SK-N-SH (cell line): ENCODE results near the gene ACAP2. TPM values are rescaled to one million over a fixed set of nuclear protein-coding genes. Genes with fewer than 3 reads are reported as not detected.
A peak's percentile ranks its signal among the peaks of the same experiment; 100 is the strongest.

Source experiments
- CTCF ChIA-PET: fragments of 300-600, 350-600 bp; formaldehyde crosslinking; extraction: SDS; loops from one replicate; lab custom pipeline; 2021; lab: Yijun Ruan, JAX
- POLR2A ChIA-PET: fragments of 350-600 bp; sonication (Branson Sonifier 250); formaldehyde crosslinking; extraction: SDS; loops from one replicate; lab custom pipeline; 2020; ENCODE audit warnings: antibody characterized with exemption, inconsistent platforms; lab: Yijun Ruan, JAX
- DNase-seq: peaks from one replicate; pipeline ENCODE4 v3.0.0; 2012
- H2AFZ ChIP-seq: fragments of 200-600 bp; sonication (generic); 2 replicates; pipeline ENCODE4 v1.8.1; 2016; ENCODE audit warnings: antibody characterized with exemption, mild to moderate bottlenecking, low read depth
- H3F3A ChIP-seq: fragments of 200-600 bp; sonication (generic); replicated peaks from 2 replicates; pipeline ENCODE3; 2016; ENCODE audit warnings: antibody characterized with exemption, mild to moderate bottlenecking; ENCODE audit not compliant: insufficient read depth
- H3K27ac ChIP-seq, 2 experiments: fragments of 200-500 bp in 1 of 2; fragments of 200-600 bp in 1 of 2; sonication (Bioruptor generic) in 1 of 2; sonication (generic), shearing (Covaris generic) in 1 of 2; 2 replicates each; pipeline versions ENCODE4 v1.5.1 to v1.6.1; 2014 to 2016; ENCODE audit warnings: low read depth in 2 of 2, inconsistent platforms in 1 of 2, low read length in 1 of 2, mild to moderate bottlenecking in 1 of 2, mixed read lengths in 1 of 2
- H3K27me3 ChIP-seq: fragments of 200-600 bp; sonication (generic), shearing (Covaris generic); 2 replicates; pipeline ENCODE4 v1.6.1; 2016; ENCODE audit warnings: mixed run types; ENCODE audit not compliant: insufficient read depth
- H3K36me3 ChIP-seq, 2 experiments: fragments of 200-500 bp in 1 of 2; fragments of 200-600 bp in 1 of 2; sonication (Bioruptor generic) in 1 of 2; sonication (generic) in 1 of 2; replicated peaks in 1 of 2; 2 replicates each; pipeline versions ENCODE3 to v1.5.1; 2014 to 2016; ENCODE audit warnings: low read length in 1 of 2, mild to moderate bottlenecking in 1 of 2; ENCODE audit not compliant: insufficient read depth in 2 of 2, control insufficient read depth in 1 of 2
- H3K4me1 ChIP-seq, 2 experiments: fragments of 200-500 bp in 1 of 2; fragments of 200-600 bp in 1 of 2; sonication (Bioruptor generic) in 1 of 2; sonication (generic), shearing (Covaris generic) in 1 of 2; 2 replicates each; pipeline versions ENCODE4 v1.5.1 to v1.6.1; 2014 to 2016; ENCODE audit warnings: low read depth in 1 of 2, low read length in 1 of 2, mixed run types in 1 of 2; ENCODE audit not compliant: insufficient read depth in 2 of 2, control insufficient read depth in 1 of 2
- H3K4me2 ChIP-seq: fragments of 200-600 bp; sonication (generic), shearing (Covaris generic); 2 replicates; pipeline ENCODE4 v1.6.1; 2017; ENCODE audit warnings: mixed run types
- H3K4me3 ChIP-seq, 2 experiments: fragments of 200-500 bp in 1 of 2; fragments of 200-600 bp in 1 of 2; sonication (Bioruptor generic) in 1 of 2; sonication (generic), shearing (Covaris generic) in 1 of 2; 2 replicates each; pipeline versions ENCODE4 v1.5.1 to v1.8.1; 2014 to 2016; ENCODE audit warnings: low read depth in 2 of 2, inconsistent platforms in 1 of 2, low read length in 1 of 2, mild to moderate bottlenecking in 1 of 2, mixed read lengths in 1 of 2, moderate library complexity in 1 of 2
- H3K79me2 ChIP-seq: fragments of 200-600 bp; sonication (generic); 2 replicates; pipeline ENCODE4 v1.8.1; 2017; ENCODE audit warnings: mild to moderate bottlenecking; ENCODE audit not compliant: insufficient read depth
- H3K9ac ChIP-seq: fragments of 200-600 bp; sonication (generic); 2 replicates; pipeline ENCODE4 v1.6.1; 2017; ENCODE audit warnings: mixed run types
- H3K9me2 ChIP-seq: fragments of 200-600 bp; sonication (generic); 2 replicates; pipeline ENCODE4 v1.6.1; 2017; ENCODE audit warnings: mixed run types
- H3K9me3 ChIP-seq: fragments of 200-600 bp; sonication (generic); 2 replicates; pipeline ENCODE4 v1.6.1; 2017; ENCODE audit warnings: mixed run types, mild to moderate bottlenecking, moderate library complexity
- H4K20me1 ChIP-seq: fragments of 200-600 bp; sonication (generic); 2 replicates; pipeline ENCODE4 v1.6.1; 2017; ENCODE audit warnings: mild to moderate bottlenecking, mixed run types; ENCODE audit not compliant: insufficient read depth
- ELF1 ChIP-seq: IDR thresholded peaks from 2 replicates; pipeline ENCODE4 v1.4.0; 2012
- FOXM1 ChIP-seq: IDR thresholded peaks from 2 replicates; pipeline ENCODE4 v1.4.0; 2012; ENCODE audit warnings: low read depth, mild to moderate bottlenecking
- GABPA ChIP-seq: IDR thresholded peaks from 2 replicates; pipeline ENCODE4 v1.4.0; 2012; ENCODE audit warnings: low read depth, mild to moderate bottlenecking
- GATA2 ChIP-seq: sonication (generic); formaldehyde crosslinking; IDR thresholded peaks from 2 replicates; pipeline ENCODE4 v1.5.0; 2020; ENCODE audit warnings: mild to moderate bottlenecking, missing genetic modification reagents
- JUND ChIP-seq: IDR thresholded peaks from 2 replicates; pipeline ENCODE4 v1.4.0; 2012
- POLR2AphosphoS5 ChIP-seq: IDR thresholded peaks from 2 replicates; pipeline ENCODE4 v1.6.1; 2012; ENCODE audit warnings: low read depth, low read length
- RCOR1 ChIP-seq: fragments of 150-350 bp; IDR thresholded peaks from 2 replicates; pipeline ENCODE4 v1.6.1; 2017; ENCODE audit warnings: antibody characterized with exemption, low read length
- RFX5 ChIP-seq: IDR thresholded peaks from 2 replicates; pipeline ENCODE4 v1.6.1; 2012; ENCODE audit warnings: mild to moderate bottlenecking, improper control_type of control experiment, low read length
- RXRA ChIP-seq: IDR thresholded peaks from 2 replicates; pipeline ENCODE4 v1.4.0; 2012; ENCODE audit warnings: low read depth, mild to moderate bottlenecking, borderline replicate concordance
- SMC3 ChIP-seq: IDR thresholded peaks from 2 replicates; pipeline ENCODE4 v1.6.1; 2012; ENCODE audit warnings: low read depth, low read length, improper control_type of control experiment
- YY1 ChIP-seq: IDR thresholded peaks from 2 replicates; pipeline ENCODE4 v1.4.0; 2012; ENCODE audit warnings: low read depth, mild to moderate bottlenecking
- WGBS: methylation state at CpG from one replicate; pipeline ENCODE4 v1.1.6; 2017; ENCODE audit warnings: low lambda C conversion rate; 5-methylcytosine and 5-hydroxymethylcytosine counted together
- polyA plus RNA-seq, 3 experiments: library from polyadenylated mRNA; depleted of rRNA; stranded (reverse); fragments of >200 nt; gene quantifications; 2 replicates each; pipeline ENCODE4 v1.2.3, GENCODE V29; 2012
- TF ChIP-seq, protein P1 (sequence below): IDR thresholded peaks from 2 replicates; pipeline ENCODE4 v1.4.0; 2012; ENCODE audit warnings: low read depth, borderline replicate concordance
- TF ChIP-seq, protein P2 (sequence below): IDR thresholded peaks from 2 replicates; pipeline ENCODE4 v1.4.0; 2012; ENCODE audit warnings: low read depth, borderline replicate concordance
- TF ChIP-seq, protein P3 (sequence below): IDR thresholded peaks from 2 replicates; pipeline ENCODE4; 2012
- TF ChIP-seq, protein P4 (sequence below): IDR thresholded peaks from 2 replicates; pipeline ENCODE4 v1.6.1; 2012; ENCODE audit warnings: mild to moderate bottlenecking, low read depth, low read length, moderate library complexity
- TF ChIP-seq, protein P5 (sequence below): fragments of 150-350 bp; IDR thresholded peaks from 2 replicates; pipeline ENCODE4 v1.6.1; 2017; ENCODE audit warnings: antibody characterized with exemption, low read length, low read depth, borderline replicate concordance
- TF ChIP-seq, protein P6 (sequence below): fragments of 200-600 bp; sonication (generic); IDR thresholded peaks from 2 replicates; pipeline ENCODE4 v1.6.1; 2017; ENCODE audit warnings: antibody characterized with exemption, mild to moderate bottlenecking, moderate library complexity

ACAP2 gene
- polyA plus RNA-seq, 1 of the 3 experiments (the other 2 are of a cell fraction): 6.8 TPM

DNA sequence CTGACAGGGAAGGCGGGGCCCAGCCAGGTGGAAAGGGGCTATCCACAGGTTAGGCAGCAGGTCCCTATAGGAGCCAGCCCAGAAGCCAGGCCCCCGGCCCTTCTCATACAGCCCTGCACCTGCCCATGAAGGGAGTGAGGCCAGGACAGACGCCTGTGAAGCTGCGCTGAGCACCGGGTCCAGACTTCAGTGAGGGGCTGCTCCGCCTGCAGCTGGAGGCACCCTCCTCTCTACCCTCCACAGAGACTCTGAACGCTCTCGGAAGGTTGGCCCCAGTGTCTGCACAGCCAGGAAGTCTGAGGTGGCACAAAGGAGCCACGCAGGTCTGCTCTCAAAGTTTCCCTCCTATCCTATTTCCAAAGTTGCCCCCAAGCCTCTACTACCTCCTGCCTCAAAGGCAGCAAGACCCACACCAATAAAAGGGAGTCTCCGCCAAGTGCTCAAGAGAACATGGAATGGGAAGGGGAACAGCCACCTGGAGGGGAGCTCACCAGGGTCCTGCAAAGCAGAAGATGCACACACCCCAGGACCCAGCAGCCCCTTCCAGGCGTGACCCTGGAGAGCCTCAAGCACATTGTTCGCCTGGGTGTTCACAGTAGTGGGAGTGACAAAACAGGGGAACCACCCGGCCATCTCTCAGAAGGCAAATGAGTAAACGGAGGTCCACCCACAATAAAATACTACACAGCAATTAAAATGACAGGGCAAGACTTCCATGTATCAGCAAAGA, 191.3 kb downstream of the ACAP2 start:
- Histone ChIP-seq H3K4me2 (no peak overlapping the region), H3K4me3 (no peak overlapping the region), H3K79me2 (peaks cover 60% of the 10 kb centered on the region), H3K27me3 (no peaks in the 10 kb centered on the region), H2AFZ (no peak overlapping the region), H3K9me2 (no peaks in the 10 kb centered on the region), H3K9me3 (no peaks in the 10 kb centered on the region), H4K20me1 (0 out of 2 replicates have a peak, but pooled peaks cover 3% of the 10 kb centered on the region), H3F3A (peaks cover 4% of the 10 kb centered on the region), H3K9ac (no peak overlapping the region), H3K27ac (peak overlapping the region in 1 of 2 experiments; percentile 83; a peak in 2 of 4 replicates), H3K36me3 (no peaks in the 10 kb centered on the region), H3K4me1 (peaks cover 15 to 82% of the 10 kb centered on the region in 2 experiments)
- DNase-seq: no peak
- ChIA-PET POLR2A (no interaction called here), CTCF (interaction anchor here (0.6 to 4.4 kb wide), 5 partner anchors 41 to 568 kb away, joined by 3 to 23 read pairs (median 3); no protein-coding TSS in a partner anchor)
- TF ChIP-seq YY1 (no peak), SMC3 (no peak), GATA2 (CRISPR knock-in tag) (no peak), JUND (no peak), RXRA (no peak), FOXM1 (no peak), RFX5 (no peak), ELF1 (no peak), GABPA (no peak), RCOR1 (no peak), POLR2AphosphoS5 (no peak)
- TF ChIP-seq, protein P1, sequence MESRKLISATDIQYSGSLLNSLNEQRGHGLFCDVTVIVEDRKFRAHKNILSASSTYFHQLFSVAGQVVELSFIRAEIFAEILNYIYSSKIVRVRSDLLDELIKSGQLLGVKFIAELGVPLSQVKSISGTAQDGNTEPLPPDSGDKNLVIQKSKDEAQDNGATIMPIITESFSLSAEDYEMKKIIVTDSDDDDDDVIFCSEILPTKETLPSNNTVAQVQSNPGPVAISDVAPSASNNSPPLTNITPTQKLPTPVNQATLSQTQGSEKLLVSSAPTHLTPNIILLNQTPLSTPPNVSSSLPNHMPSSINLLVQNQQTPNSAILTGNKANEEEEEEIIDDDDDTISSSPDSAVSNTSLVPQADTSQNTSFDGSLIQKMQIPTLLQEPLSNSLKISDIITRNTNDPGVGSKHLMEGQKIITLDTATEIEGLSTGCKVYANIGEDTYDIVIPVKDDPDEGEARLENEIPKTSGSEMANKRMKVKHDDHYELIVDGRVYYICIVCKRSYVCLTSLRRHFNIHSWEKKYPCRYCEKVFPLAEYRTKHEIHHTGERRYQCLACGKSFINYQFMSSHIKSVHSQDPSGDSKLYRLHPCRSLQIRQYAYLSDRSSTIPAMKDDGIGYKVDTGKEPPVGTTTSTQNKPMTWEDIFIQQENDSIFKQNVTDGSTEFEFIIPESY: no peak
- TF ChIP-seq, protein P2, sequence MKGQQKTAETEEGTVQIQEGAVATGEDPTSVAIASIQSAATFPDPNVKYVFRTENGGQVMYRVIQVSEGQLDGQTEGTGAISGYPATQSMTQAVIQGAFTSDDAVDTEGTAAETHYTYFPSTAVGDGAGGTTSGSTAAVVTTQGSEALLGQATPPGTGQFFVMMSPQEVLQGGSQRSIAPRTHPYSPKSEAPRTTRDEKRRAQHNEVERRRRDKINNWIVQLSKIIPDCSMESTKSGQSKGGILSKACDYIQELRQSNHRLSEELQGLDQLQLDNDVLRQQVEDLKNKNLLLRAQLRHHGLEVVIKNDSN: no peak
- TF ChIP-seq, protein P3, sequence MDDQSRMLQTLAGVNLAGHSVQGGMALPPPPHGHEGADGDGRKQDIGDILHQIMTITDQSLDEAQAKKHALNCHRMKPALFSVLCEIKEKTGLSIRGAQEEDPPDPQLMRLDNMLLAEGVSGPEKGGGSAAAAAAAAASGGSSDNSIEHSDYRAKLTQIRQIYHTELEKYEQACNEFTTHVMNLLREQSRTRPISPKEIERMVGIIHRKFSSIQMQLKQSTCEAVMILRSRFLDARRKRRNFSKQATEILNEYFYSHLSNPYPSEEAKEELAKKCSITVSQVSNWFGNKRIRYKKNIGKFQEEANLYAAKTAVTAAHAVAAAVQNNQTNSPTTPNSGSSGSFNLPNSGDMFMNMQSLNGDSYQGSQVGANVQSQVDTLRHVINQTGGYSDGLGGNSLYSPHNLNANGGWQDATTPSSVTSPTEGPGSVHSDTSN: no peak
- TF ChIP-seq, protein P4, sequence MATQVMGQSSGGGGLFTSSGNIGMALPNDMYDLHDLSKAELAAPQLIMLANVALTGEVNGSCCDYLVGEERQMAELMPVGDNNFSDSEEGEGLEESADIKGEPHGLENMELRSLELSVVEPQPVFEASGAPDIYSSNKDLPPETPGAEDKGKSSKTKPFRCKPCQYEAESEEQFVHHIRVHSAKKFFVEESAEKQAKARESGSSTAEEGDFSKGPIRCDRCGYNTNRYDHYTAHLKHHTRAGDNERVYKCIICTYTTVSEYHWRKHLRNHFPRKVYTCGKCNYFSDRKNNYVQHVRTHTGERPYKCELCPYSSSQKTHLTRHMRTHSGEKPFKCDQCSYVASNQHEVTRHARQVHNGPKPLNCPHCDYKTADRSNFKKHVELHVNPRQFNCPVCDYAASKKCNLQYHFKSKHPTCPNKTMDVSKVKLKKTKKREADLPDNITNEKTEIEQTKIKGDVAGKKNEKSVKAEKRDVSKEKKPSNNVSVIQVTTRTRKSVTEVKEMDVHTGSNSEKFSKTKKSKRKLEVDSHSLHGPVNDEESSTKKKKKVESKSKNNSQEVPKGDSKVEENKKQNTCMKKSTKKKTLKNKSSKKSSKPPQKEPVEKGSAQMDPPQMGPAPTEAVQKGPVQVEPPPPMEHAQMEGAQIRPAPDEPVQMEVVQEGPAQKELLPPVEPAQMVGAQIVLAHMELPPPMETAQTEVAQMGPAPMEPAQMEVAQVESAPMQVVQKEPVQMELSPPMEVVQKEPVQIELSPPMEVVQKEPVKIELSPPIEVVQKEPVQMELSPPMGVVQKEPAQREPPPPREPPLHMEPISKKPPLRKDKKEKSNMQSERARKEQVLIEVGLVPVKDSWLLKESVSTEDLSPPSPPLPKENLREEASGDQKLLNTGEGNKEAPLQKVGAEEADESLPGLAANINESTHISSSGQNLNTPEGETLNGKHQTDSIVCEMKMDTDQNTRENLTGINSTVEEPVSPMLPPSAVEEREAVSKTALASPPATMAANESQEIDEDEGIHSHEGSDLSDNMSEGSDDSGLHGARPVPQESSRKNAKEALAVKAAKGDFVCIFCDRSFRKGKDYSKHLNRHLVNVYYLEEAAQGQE: no peak
- TF ChIP-seq, protein P5, sequence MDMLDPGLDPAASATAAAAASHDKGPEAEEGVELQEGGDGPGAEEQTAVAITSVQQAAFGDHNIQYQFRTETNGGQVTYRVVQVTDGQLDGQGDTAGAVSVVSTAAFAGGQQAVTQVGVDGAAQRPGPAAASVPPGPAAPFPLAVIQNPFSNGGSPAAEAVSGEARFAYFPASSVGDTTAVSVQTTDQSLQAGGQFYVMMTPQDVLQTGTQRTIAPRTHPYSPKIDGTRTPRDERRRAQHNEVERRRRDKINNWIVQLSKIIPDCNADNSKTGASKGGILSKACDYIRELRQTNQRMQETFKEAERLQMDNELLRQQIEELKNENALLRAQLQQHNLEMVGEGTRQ: no peak
- TF ChIP-seq, protein P6, sequence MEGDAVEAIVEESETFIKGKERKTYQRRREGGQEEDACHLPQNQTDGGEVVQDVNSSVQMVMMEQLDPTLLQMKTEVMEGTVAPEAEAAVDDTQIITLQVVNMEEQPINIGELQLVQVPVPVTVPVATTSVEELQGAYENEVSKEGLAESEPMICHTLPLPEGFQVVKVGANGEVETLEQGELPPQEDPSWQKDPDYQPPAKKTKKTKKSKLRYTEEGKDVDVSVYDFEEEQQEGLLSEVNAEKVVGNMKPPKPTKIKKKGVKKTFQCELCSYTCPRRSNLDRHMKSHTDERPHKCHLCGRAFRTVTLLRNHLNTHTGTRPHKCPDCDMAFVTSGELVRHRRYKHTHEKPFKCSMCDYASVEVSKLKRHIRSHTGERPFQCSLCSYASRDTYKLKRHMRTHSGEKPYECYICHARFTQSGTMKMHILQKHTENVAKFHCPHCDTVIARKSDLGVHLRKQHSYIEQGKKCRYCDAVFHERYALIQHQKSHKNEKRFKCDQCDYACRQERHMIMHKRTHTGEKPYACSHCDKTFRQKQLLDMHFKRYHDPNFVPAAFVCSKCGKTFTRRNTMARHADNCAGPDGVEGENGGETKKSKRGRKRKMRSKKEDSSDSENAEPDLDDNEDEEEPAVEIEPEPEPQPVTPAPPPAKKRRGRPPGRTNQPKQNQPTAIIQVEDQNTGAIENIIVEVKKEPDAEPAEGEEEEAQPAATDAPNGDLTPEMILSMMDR: no peak
- WGBS: 93% methylated on average over 7 of the region's 14 CpGs
